ENCODE measurements around the gene CDH4.

DNA sequence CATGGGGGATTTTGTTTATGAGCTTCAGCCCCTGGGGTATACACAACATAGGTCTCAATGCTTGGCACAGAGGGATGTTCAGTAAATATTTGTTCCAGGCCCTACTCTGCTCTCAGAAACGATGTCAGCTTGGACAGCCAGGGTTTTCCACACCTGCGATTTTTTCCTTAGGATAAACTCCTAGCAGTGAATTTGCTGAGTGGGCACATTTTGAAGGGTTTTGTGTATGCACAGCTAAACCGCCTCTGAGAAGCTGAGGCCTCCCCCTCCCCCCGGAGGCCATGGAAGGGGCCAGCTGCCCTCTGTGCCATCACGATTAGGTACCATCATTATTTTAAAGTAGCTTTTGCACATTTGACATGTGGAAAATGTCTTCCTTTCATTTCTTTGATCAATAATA is 614.1 kb downstream of the CDH4 start:
- TF ChIP-seq CTCF (IDR thresholded peaks at IDR 0.05) (no peak), EZH2 (IDR thresholded peaks at IDR 0.05; ENCODE audit: borderline replicate concordance, insufficient read depth, low read depth, low read length, poor library complexity, severe bottlenecking) (no peak)

Data from B cell (primary cell).